NCI-H2029 treated with DMSO at 0.1 percent for 48 hours (cell line): ENCODE data around the gene SERINC2.

Experiments used
- DNase-seq: peaks from one replicate; lab custom pipeline; 2025; lab: John Stamatoyannopoulos, UW

Gene SERINC2

DNA sequence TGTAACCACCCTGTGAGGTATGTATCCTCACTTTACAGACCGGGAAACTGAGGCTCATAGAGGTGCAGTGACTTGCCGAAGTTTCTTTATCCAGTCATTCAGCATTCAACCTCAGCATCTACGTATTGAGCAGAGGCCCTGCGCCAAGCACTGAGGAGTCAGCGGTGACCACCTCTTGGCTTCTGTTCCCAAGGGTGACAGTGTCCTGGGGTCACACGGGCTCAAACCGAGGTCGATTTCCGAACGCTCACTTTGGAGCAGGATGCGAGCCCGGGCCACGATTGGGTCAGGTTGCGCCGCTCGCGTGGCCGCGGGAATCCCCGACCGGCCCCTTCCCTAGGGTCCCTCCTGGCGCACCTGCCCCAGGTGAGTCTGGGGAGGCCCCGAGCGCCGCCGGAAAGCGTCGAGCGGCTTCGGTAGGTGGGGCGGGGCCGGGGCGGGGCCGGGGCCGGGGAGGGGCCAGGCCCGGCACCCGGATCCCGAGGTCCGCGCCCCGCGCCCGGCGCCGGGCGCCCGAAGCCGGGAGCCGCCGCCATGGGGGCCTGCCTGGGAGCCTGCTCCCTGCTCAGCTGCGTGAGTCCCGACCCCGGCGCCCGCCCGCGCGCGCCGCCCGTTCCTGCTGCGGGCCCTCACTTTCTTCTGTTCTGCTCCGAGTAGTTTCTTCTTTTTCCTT lies at the start of gene SERINC2:
SERINC2 (plus strand) TSS at position 482 of the 673 bp plus-strand sequence; CDS start at position 535, 53 bp downstream.
- no peak for DNase-seq

DNA sequence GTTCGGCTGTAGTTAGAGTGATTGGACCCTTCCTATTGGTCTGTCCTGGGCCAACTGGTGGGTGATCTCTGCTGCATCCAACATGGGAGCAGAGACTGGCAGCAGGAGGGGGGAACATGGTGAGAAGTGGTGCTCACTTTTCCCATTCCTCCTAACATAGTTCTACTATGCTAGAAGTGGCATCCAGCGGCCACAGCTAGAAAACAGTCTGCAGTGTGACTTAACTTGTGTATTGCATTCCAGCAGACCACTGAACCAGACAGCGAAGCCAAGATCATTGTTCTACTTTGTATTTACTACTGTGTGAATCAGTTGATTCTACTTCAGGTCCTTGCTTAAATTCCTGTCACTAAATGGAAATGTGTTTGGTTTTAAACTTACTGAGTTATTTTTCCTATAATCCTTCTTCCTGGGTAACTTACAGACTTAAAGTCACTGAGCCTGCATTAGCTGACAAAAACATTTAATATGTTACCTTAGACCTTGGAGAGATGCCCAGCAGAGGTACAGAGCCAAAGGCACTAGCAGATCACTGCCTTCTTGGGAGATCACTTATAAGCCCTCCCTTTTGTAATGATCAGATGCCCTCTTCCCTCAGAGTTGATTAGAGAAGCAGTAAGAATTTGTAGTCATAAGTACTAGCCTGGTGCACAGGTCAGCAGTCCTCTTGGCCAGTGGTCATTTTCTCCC lies 48.3 kb upstream of the SERINC2 start:
- no peak for DNase-seq

GRCh38 chr1:31366796-31367195 lies 46.2 kb upstream of the SERINC2 start:
- no peak for DNase-seq

GRCh38 chr1:31368611-31369107 lies 44.4 kb upstream of the SERINC2 start:
- DNase-seq = peak; percentile 74

- no peak for DNase-seq
Observed at GRCh38 chr1:31370021-31370420, 43.0 kb upstream of the SERINC2 start.

DNA sequence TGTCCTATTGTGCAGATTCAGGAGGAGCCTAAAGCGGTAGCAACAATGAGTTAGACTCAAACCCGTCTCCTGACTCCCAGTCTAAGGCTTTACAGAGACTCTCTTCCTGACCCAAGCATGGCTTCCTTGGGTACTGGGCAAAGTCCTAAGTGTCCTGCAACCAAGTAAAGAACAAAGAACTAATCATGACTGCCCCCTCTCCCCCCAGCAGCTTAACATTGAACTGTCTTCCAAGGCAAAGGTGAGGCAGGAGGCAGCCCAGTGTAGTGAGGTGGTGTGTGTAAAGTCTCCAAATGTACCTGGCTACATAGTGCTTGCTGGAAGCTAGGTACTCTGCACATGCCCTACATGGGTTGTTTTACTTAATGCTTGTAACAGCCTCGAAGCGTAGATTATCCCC lies 42.4 kb upstream of the SERINC2 start:
- no peak for DNase-seq

DNA sequence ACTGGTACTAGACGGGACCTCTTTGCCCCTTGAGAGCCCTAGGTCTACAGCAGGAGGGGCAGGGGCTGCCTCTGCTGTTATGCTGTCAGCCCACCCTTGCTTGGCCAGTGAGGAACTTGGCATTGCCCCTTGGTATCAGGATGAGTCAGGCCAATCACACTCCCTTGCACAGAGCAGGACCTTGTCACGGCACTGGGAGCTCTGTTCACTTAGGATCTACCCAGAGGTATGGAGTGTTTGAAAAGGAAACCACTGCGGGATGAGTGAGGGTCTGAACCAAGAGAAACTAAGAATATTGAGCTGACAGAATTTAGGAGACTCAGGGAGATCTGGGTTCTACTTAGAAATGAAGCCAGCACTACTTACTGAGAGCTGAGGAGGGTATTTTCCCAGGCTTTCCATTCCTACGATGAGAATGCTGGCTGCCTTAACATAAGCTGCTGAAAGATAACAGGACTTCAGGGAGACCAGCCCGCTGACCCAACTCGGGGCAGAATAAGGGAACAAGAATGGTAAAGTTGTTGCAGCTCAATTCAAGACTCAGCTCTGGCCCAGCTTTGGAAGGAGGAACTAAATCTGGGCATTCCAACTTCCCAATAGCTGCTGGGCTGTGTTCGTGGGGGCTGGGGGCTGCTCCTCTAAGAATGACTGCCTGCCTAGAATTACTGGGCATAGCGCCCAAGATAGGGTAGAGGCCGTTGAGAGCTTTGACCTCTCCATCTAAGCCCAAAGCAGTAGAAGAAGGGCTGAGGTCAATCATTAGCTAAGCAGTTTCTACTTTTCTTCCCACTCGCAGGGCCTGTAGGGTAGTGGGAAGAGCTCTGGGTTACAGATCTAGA lies 41.7 kb upstream of the SERINC2 start:
- no peak for DNase-seq

DNA sequence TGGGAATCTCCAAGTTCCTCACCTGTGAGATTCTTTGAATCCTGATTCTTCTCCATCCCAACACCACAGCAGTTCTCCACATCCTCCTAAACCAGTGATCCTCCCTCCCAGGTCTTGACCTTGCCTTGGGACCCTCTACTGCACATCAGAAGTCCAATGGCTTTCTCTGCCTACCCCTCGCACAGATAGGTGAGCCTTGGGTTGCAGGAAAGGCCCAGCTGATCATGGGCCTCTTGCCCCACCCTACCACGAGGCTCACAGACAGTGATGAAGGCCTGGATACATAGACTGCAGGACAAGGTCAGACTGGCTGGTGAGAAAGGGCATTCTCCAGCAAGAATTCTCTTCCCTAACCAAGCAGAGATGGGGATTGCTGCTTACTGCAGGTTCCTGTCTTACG lies 41.0 kb upstream of the SERINC2 start:
- no peak for DNase-seq

DNA sequence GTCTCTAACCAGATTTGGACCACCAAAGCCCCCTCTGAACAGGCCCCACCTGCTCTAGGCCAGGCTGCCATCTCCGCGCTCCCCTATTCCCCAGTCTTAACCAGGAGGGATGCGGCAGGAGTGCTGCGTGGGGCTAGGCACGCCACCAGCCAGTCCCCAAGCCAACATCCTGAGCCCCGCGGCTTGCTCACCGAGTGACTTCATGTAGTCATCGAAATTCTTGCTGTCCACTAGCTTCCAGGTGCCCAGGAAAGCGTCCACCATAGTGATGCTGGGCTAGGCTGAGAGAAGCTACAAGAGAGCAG lies 40.3 kb upstream of the SERINC2 start:
- no peak for DNase-seq

GRCh38 chr1:31373056-31373896 lies 39.7 kb upstream of the SERINC2 start, which contains the start of gene FABP3:
FABP3 (minus strand) TSS chr1:31373076; CDS start chr1:31373014, 62 bp downstream.
- no peak for DNase-seq

DNA sequence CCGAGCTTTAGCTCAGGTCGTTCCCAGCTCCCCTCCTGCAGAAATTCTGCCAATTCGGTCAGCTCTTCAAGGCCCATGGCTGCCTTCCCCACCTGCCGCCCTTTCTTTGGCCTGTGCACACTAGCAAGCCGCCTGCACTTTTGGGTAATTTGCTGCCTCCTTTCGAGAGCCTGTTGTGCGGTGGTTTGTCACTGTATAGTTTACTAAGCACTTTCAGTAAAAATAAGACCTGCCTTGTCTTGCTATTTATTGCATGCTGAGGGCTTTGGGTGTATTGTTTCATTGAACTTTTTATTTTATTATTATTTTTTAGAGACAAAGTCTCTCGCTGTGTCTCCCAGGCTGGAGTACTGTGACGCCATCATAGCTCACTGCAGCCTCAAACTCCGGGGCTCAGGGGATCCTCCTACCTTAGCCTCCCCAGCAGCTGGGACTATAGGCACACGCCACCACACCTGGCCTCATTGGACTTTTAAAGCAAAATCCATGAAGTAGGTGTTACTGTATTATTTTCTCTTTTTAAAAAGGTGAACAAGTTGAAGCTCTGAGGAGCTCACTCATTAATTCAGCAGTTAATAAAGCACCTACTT lies 39.0 kb upstream of the SERINC2 start:
- no peak for DNase-seq

GRCh38 chr1:31374511-31375196 lies 38.4 kb upstream of the SERINC2 start:
- DNase-seq = no peak

DNA sequence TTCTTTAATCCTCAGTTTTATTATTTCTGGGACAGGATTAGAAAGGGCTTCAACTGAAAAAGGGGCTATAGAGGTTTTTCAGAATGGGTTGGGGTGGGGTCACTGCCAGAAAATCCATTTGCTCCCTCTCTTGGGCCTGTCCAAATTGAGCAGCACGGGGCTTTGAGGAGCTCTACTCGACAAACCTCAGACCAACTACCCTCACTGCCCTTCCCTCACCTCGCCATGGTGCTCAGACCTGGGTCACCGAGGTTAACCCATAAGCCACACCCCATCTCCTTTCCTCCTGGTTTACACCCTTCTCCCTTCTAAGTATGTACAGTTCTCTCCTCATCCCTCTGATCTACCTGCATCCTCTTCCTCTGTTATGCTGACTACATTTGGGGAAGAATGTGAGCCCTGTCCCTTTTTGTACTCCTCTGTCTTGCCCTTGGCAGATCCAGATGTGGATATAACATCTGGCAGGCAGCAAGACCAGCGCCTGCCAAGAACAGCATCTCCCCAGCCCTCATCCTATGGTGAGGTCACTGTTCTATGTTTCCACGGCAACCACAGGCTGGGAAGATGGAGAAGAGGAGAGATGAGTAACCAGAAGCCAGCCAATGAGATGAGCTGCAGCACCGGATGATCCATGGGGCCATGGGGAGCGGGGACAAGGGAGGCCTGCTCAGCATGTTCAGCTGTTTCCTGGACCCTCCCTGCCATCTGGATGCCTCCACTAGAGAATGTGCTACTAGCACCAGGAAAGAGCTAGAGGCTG lies 36.5 kb upstream of the SERINC2 start:
- no peak for DNase-seq

- DNase-seq = no peak
Observed at GRCh38 chr1:31377364-31377863, 35.6 kb upstream of the SERINC2 start.

DNA sequence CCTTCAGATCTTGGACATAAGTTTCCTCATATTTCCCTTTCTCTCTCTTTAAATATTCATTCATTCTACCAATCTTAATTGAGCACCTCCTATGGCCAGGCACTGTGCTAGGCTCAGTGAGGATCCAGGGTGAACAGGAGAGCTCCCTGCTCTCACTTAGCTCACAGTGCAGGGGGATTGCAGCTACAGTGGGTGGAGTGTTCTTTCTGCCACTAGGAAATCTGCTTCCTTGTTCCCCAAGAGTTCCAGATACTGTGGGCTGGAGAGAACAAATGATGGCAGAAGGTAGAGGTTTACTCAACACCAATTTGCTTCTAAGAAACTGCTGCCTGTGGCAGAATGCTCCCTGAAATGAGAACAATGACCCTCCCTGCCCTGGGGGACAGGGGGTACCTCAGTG lies 35.0 kb upstream of the SERINC2 start:
- DNase-seq = no peak

GRCh38 chr1:31380181-31380580 lies 32.8 kb upstream of the SERINC2 start:
- no peak for DNase-seq

DNA sequence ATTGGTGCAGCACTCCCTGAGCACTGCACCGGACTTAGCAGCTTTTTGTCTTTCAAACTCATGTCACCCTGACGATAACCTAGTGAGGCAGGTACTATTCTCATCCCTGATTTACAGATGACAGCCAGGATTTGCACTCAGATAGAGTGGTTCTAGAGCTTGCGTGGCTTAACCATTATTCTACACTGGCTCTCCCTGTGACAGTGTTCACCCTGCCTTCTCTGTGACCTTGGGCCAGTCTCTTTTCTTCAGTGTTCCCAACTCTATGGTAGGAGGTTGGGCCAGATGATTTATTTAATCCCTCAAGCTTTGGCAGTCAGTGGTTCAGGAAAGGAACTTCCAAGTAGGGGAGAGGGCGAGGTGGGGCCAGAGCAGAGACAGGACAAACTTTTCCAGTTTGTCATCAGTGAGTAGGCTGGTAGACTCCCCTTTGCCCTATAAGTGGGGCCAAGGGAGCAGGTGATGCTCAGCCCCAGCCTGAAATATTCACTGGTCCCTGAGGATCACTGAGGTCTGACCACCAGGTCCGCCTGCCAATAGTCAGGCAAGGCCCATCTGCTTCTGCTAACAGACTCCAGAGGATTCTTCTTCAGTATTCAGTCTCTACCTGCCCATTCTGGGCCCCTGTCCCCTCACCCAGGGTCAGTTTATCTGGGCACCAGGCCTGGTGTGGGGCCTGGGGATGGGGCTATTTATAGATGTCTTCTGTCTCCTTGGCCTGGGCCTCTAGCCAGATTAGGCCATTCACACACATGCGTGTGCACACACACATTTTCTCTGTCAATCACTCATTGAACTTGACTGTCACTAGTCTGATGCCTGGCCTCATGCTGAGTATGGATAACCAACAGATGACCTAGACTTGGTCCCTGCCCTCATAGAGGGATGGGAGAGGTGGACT lies 31.4 kb upstream of the SERINC2 start:
- no peak for DNase-seq

DNA sequence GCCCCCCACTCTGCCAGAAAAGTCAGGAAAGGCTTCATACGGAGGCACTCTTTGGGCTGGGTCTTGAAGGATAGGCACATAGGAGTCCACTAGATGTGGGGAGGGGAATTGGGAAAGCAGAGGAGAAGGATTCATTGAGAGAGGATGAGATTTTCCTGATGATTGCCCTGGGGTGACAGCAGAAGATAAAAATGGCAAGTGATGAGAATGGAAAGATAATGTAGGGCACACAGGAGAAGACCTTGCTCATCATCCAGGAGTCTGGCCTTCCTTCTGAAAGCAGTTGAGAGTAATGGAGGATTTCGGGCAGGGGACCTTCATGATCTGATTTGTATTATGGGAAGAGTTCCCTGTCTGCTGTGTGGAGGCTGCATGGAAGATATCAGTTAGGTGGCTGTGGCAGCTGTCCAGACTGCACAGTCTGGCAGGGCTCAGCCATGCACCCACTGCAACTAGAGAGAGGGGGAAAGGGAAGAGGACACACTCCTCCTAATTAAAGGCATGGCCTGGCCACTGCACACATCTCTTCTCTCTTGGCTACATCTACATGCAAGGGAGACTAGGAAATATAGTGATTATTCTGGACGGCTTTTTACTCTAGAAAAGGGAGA lies 30.5 kb upstream of the SERINC2 start:
- DNase-seq = no peak
